Astrocyte of the cerebellum (primary cell): Measurements from ENCODE around the gene SPATA20.

Experiments used
- DNase-seq: peaks from one replicate; pipeline ENCODE4 v3.0.0-alpha.2; 2011; ENCODE audit warnings: low read depth
- H3K4me3 ChIP-seq: 2 replicates; pipeline ENCODE4 v1.5.1; 2011; ENCODE audit warnings: mild to moderate bottlenecking, low read depth, low read length, moderate library complexity
- in situ Hi-C: cut with HindIII; loops from 2 replicates; pipeline ENCODE4 v1.10.0; 2017; ENCODE audit warnings: low sequenced_read_pairs
- TF ChIP-seq, protein P1 (sequence below): IDR thresholded peaks from 2 replicates; pipeline ENCODE4 v1.5.1; 2012; ENCODE audit warnings: low read length, low read depth, moderate library complexity, mild to moderate bottlenecking; ENCODE audit errors: missing control alignments

The SPATA20 gene

DNA sequence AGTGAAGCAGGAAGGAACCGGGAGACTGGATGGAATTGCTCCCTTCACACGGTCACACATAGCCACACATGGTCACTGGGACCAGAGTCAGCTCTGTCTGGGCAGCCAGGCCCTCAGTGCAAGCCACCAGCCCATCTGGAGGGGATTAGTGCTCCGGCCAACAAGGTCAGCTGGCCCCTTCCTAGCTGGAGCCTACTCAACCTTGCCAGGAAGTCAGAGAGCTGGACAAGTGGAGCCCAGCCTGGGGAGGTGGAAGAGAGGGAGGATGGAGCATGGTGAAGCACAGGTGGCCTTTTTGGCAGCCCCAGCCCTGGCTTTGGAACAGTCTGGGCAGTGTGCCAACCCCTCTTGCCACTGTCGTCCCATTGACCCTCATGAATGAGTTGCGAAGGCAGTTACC is 9.8 kb downstream of the SPATA20 start:
- in situ Hi-C loops, result no loop called here
- H3K4me3 ChIP-seq, result no peak overlapping the region
- DNase-seq, result no peak
- TF ChIP-seq, protein P1, sequence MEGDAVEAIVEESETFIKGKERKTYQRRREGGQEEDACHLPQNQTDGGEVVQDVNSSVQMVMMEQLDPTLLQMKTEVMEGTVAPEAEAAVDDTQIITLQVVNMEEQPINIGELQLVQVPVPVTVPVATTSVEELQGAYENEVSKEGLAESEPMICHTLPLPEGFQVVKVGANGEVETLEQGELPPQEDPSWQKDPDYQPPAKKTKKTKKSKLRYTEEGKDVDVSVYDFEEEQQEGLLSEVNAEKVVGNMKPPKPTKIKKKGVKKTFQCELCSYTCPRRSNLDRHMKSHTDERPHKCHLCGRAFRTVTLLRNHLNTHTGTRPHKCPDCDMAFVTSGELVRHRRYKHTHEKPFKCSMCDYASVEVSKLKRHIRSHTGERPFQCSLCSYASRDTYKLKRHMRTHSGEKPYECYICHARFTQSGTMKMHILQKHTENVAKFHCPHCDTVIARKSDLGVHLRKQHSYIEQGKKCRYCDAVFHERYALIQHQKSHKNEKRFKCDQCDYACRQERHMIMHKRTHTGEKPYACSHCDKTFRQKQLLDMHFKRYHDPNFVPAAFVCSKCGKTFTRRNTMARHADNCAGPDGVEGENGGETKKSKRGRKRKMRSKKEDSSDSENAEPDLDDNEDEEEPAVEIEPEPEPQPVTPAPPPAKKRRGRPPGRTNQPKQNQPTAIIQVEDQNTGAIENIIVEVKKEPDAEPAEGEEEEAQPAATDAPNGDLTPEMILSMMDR, result no peak

DNA sequence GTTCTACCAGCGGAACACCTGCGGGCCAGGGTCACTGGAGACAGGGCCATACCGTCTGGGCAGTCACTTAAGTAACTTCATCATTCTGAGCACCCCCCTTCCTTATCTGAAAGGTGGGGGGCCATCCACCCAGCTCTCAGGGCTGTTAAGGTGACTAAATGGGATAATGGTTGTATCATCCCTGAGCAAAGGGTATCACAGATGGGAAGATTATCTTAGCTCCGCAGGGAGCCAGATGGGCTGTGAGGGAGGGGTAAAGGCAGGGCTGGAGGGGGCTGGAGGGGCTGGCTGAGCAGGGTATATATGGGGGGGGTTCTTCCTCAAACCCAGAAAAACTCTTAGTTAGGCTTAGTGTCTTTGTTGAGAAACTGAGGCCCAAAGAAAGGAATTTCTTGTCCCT is 10.7 kb downstream of the SPATA20 start:
- in situ Hi-C loops, result no loop called here
- TF ChIP-seq, protein P1, result no peak
- H3K4me3 ChIP-seq, result no peak overlapping the region
- no peak for DNase-seq

DNA sequence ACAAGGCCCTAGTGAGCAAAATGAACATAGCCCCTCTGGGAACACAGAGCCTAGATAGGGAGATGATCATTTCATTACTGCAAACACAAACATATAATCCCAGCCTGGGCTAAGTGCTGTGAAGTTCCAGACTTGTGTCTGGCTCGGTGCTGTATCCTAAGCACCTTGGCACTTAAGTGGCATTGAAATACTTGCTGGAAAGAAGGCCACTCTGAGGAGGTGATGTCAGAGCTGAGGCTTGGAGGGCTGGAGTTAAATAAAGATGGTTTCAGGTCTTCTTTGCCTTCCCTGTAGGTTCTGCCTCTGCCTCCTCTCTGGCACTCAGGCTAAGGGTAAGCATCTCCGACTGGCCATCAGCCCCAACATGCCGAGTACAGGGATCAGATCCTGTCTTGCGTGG is 11.1 kb downstream of the SPATA20 start:
- in situ Hi-C loops, result no loop called here
- TF ChIP-seq, protein P1, result no peak
- H3K4me3 ChIP-seq, result no peak overlapping the region
- no peak for DNase-seq

DNA sequence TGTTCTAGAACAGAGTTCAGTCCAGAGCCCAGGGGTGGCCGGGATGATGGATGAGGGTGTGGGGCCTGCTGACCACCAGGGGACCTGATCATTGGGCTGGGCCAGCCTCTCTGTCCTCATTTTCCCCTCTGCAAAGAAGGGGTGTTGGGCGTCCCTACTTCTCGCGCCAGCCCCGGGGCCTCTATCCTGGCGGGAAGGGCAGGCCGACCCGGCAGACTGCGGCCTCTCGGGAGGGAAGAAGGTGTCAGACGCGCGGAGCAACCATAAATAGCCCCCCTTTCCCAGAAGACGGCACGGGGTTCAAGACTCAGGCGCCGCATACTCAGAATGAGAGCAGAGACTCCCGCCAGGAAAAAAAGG is 11.6 kb downstream of the SPATA20 start:
- TF ChIP-seq, protein P1, result no peak
- in situ Hi-C loops, result no loop called here
- no peak for DNase-seq
- no peak overlapping the region for H3K4me3 ChIP-seq

DNA sequence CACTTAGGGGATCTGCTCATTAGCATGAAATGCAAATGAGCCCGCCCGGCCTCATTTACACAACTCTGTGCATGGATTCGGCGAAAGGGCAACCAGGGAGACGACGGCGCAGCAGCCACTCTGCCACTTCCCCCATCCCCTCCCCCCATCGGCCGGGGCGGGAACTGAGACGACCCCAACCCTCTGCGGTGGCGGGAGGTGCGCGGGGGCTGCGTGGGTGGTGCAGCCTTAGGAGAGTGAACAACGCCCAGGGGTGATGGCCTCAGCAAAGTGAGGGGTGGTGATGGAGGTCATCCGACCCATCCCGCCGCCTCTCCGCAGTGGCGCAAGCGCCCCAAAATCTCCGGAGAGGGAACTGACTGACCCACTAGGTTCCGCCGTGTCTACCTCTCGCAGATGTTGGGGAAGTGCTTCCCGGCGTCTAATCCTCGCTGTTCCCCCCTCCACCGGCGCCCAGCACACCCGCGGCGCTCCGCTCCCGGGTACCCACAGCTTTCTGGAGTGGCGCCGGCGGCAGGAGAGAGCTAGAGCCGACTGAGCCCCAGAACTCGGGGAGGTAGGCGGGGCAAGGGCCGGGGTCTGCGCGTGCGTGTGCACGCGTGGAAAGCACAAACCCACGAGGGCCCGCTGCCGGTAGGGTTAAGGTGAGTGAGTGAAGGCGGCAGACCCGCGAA is 12.1 kb downstream of the SPATA20 start:
- H3K4me3 ChIP-seq, result peak overlapping the region; percentile 36
- in situ Hi-C loops, result no loop called here
- TF ChIP-seq, protein P1, result no peak
- no peak for DNase-seq

DNA sequence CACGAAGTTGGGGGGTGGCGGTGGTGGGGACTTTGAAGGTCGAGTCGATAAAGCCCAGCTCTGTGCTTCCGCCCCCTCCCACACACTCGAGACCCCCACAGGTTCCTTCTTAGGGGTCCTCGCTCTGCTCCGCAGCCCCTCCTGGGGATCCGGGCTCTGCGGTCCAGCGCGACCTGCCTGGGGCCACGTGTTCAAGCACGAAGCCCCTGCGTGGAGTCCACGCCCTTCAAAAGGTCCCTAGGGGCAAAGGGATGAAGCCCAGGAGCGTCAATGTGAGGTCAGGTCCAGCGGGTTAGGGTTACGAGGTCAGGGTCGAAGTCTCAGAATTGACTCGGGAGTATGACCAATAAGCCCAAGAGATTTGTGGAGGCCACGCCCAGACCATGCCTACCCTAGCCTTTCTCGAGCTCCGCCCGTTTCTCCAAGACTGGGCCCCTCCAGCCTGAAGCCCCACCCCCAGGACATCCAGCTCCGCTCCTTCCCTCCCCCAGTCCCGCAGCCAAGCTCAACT is 12.8 kb downstream of the SPATA20 start:
- peak overlapping the region; percentile 36 for H3K4me3 ChIP-seq
- TF ChIP-seq, protein P1, result no peak
- no peak for DNase-seq
- in situ Hi-C loops, result loop anchor here (5.0 kb wide), 1 partner anchor 68 kb away; no protein-coding TSS in a partner anchor
